CD4-positive, alpha-beta T cell treated with Interleukin-21 for 1 hour (primary cell): ENCODE results near the gene GCAT.
A peak's percentile ranks its signal among the peaks of the same experiment; 100 is the strongest.

ENCODE experiments used
- DNase-seq: peaks from one replicate; pipeline ENCODE4 v3.0.0-alpha.2; 2020

Gene GCAT

DNA sequence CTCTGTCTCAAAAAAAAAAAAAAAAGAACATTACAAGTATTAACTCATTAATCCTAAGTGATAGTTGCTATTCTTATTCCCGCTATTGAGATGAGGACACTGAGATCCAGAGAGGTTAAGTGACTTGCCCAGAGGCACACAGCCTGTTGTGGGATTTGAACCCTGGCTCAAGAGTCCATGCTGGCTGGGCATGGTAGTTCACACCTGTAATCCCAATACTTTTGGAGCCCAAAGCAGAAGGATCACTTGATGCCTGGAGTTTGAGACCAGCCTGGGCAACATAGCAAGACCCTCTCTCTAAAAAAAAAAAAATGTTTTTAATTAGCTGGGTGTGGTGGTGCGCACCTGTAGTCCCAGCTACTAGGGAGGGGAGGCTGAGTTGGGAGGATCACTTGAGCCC is 4.1 kb downstream of the GCAT start:
- DNase-seq, result no peak

- no peak for DNase-seq
Observed at GRCh38 chr22:37812869-37813678, 5.3 kb downstream of the GCAT start.

GRCh38 chr22:37815593-37815992 is 7.9 kb downstream of the GCAT start:
- no peak for DNase-seq

- no peak for DNase-seq
Observed at GRCh38 chr22:37816543-37817180, 8.9 kb downstream of the GCAT start.

DNA sequence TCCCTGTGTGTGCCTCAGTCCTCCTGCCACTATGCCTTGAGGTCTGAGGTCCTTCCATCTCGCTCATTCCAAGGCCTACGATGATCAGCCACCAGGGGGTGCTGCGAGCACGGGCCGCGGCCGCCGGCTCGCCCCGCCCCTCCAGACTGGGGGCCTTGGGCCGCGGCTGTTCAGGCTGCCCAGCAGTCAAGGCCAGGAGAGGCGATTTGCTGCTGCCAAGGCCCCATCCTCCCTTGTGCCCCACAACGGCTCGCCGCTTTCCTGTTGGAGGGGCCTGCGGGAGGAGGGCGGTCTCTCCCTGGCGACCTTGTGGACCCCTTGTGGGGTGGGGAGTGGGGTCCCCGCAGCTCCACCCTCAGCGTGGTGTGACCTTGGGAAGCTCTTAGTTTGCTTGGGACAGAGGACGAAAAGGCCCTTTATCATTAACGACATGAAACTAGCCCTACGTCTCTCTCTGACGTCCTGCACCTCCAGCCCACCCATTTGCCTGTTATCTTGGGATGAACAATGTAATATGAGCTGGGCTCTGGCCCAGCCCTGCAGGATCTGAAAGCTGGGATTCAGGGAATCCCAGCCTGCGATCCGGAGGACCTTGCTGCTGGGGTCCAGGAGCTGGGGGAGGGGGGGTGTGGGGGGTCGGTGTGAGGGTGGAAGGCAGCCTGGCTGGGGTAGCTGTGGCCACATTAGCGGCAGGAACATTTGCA is 10.1 kb downstream of the GCAT start:
- peak; percentile 83 for DNase-seq

- peak; percentile 65 for DNase-seq
Observed at GRCh38 chr22:37818409-37819104, 10.8 kb downstream of the GCAT start.

DNA sequence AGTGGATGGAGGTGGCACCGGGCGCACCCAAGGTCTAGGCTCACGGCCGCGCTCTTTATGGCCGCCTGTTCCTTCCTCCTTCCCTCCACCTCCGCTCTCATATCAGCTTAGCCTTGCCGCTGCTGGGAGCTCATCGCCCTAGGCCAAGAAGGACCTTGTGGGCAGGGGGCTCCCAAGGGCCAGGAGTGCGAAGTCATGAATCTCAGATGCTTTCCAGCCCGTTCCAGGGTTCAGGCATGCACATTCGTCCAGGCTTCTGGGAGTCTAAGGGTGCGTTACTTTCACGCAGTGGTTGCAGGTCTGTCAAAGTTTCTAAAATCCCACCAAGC is 11.3 kb downstream of the GCAT start:
- DNase-seq, result no peak

- no peak for DNase-seq
Observed at GRCh38 chr22:37820350-37820749, 12.6 kb downstream of the GCAT start.

DNA sequence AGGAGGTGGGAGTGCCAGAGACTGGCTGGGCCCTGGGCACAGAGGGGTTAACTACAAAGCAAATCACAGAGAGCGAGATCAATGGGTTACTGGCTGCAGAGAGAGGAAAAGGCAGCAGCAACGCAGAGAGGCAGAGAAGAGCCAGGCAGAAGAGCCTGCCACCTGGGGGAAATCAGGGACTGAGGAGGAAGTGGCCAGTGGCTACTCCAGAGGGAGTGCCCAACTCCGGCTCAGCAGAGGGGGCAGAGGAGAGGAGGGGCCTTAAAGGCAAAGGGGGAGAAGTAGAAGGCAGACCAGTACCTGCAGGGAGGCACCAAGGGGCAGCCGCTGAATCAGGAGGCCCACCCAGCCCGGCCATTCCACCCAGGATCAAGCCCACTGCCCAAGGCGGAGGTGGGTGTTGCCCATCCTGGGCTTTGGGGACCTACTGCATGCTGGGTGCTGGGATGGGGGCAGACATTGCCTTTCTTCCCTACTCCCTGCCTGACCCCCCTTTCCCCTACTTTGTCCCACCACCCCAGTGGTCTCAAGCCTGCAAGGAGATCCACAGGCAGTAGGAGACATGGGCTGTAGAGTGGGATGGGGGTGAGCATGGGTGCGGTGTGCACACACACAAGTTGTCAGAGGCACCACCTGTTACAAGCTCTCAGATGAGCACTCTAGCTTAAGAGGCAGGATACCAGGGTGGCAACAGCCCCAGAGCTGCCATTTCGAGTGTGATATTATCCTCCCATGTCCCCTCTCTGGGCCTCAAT is 14.5 kb downstream of the GCAT start:
- DNase-seq, result no peak

DNA sequence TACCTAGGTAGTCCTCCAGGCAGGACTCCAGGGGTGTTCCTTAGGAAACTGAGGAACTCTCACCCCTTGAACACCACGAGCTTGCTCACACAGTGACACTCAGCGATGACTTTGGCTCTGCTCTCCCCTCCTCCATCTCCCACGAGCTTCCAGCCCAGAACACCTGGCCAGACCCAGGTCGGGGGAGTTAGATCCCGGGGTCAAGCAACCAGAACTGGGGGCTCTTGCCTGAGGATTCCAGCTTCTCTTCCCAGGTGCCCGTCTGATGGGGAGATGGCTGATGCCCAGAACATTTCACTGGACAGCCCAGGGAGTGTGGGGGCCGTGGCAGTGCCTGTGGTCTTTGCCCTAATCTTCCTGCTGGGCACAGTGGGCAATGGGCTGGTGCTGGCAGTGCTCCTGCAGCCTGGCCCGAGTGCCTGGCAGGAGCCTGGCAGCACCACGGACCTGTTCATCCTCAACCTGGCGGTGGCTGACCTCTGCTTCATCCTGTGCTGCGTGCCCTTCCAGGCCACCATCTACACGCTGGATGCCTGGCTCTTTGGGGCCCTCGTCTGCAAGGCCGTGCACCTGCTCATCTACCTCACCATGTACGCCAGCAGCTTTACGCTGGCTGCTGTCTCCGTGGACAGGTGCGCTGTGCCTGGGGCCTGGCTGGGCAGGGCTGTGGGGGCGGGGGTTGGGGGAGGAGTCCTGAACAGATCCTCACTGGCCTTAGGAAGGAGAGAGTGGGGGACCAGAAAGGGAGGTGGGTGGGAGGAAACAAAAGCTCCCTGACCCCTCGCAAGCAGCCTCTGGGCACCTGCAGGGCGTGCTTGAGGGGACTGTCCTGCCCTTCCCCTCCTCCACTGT is 15.6 kb downstream of the GCAT start, which contains the start of gene GALR3:
Gene GALR3 (plus strand): TSS at position 249 of the 852 bp plus-strand sequence. CDS start 25 bp downstream, at position 274.
- DNase-seq, result no peak

GRCh38 chr22:37824674-37825641 is 17.2 kb downstream of the GCAT start:
- DNase-seq, result no peak

DNA sequence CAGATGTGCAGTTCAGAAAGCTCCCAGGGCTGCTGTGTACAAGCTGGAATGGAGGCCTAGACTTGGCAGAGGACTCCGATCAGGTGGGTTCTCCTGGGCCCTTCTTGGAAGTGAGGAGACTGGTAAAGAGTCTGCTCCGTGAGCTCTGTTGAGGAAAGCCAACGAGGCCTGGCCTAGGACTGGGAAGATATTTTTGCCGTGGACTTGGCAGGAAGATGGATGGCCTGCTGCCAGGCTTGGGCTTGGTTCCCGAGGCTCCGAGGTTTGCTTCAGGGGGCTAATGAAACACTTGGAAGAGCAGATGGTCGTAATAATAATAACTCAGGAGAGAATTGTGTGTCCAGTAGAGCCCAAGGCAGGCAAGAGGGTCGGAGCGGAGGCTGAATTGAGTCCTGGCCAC is 19.3 kb downstream of the GCAT start:
- no peak for DNase-seq

- no peak for DNase-seq
Observed at GRCh38 chr22:37830093-37830842, 22.5 kb downstream of the GCAT start.

DNA sequence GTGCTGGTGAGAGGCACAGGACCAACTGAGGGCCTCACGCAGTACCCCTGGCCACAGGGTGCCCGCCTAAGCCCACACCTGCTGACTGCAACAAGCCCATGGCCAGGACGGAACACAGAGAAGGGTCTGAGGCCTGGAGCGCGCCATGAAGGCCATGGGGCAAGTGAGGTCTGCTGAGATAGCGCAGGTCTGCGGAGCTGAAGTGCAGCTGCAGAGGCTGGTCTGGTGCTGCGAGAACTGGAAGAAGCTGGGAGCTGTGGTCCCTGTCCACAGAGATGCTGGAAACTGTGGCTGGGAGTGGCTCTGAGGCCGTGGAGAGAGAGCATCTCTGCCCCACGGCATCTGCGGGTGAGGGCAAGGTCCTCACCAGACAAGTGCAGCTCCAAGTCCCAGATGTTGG is 23.7 kb downstream of the GCAT start:
- DNase-seq, result no peak

GRCh38 chr22:37832022-37832857 is 24.5 kb downstream of the GCAT start:
- no peak for DNase-seq

- DNase-seq, result no peak
Observed at GRCh38 chr22:37842015-37842793, 34.5 kb downstream of the GCAT start.

GRCh38 chr22:37843741-37844089 is 36.0 kb downstream of the GCAT start:
- no peak for DNase-seq

DNA sequence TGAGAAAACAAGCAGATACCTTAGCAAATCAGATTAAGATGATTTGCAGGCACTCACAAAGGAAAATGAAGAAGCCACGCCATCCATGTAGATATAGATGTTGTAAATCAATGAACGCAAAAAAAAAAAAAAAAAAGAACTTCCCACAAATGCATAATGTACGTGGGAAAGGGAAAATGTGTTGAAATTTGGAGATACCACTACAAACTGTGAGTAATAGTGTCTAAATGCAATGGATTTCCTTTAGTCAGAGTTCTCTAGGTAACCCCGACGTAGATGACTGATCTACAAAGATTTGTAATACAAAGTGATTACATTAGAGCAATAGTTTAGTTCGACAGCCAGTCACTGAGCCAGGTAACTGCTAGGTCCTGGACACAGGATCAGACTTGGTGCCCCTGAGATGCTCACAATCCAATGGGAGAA is 37.2 kb downstream of the GCAT start:
- no peak for DNase-seq
